ENCODE measurements around the gene ANKK1. TPM values are rescaled to one million over a fixed set of nuclear protein-coding genes. Genes with fewer than 3 reads are reported as not detected.

The ANKK1 gene
- total RNA-seq, 4 donors from 2014 or later, result 0.46 to 1.0 TPM; not detected in 2

GRCh38 chr11:113410414-113411135 lies 23.0 kb downstream of the ANKK1 start:
- intact Hi-C loops (cut with DNase I; ENCODE audit: low total_unique reads) (no loop called here), in situ Hi-C loops (cut with MboI; ENCODE audit: low sequenced_read_pairs in 4 of 4) (no loop called here)
- Histone ChIP-seq H3K9me3 (no peaks in the 10 kb centered on the region), H3K27me3 (no peaks in the 10 kb centered on the region), H3K27ac (no peak overlapping the region), H3K36me3 (no peaks in the 10 kb centered on the region), H3K4me3 (no peak overlapping the region), H3K4me1 (no peaks in the 10 kb centered on the region)
- DNase-seq, result no peak
- no peak for ATAC-seq
- TF ChIP-seq, protein P1, sequence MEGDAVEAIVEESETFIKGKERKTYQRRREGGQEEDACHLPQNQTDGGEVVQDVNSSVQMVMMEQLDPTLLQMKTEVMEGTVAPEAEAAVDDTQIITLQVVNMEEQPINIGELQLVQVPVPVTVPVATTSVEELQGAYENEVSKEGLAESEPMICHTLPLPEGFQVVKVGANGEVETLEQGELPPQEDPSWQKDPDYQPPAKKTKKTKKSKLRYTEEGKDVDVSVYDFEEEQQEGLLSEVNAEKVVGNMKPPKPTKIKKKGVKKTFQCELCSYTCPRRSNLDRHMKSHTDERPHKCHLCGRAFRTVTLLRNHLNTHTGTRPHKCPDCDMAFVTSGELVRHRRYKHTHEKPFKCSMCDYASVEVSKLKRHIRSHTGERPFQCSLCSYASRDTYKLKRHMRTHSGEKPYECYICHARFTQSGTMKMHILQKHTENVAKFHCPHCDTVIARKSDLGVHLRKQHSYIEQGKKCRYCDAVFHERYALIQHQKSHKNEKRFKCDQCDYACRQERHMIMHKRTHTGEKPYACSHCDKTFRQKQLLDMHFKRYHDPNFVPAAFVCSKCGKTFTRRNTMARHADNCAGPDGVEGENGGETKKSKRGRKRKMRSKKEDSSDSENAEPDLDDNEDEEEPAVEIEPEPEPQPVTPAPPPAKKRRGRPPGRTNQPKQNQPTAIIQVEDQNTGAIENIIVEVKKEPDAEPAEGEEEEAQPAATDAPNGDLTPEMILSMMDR (IDR thresholded peaks at IDR 0.05 in 4 of 5, conservative IDR thresholded peaks at IDR 0.05 in 1 of 5), result no peak
- no peak for TF ChIP-seq POLR2A (IDR thresholded peaks at IDR 0.05)

DNA sequence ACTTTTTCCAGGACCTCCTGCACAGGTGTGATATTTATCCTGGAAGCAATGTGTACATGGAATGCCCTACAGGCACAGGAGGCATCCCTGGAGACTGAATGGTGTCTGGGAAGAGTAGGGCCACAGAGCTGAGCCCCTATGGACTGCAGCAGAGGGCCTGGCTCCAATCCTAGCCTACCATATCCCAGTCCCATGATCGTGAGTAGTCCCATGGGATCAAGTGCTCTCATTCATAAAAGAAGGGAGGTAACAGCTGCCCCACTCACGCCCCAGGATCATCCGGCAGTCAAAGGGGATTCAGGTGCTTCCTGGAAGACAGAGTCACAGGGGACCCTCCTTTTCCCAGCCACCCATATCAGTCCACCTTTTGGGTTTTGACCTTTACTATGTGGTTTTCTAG lies 24.0 kb downstream of the ANKK1 start:
- in situ Hi-C loops (cut with MboI; ENCODE audit: low sequenced_read_pairs in 4 of 4), result no loop called here
- Histone ChIP-seq H3K36me3 (no peaks in the 10 kb centered on the region), H3K9me3 (no peaks in the 10 kb centered on the region), H3K27me3 (no peaks in the 10 kb centered on the region), H3K4me1 (no peaks in the 10 kb centered on the region), H3K27ac (no peak overlapping the region), H3K4me3 (no peak overlapping the region)
- ATAC-seq, result no peak
- no peak for TF ChIP-seq POLR2A (IDR thresholded peaks at IDR 0.05)
- TF ChIP-seq, protein P1 (IDR thresholded peaks at IDR 0.05 in 4 of 5, conservative IDR thresholded peaks at IDR 0.05 in 1 of 5), result no peak
- DNase-seq, result no peak
- intact Hi-C loops (cut with DNase I; ENCODE audit: low total_unique reads), result no loop called here

DNA sequence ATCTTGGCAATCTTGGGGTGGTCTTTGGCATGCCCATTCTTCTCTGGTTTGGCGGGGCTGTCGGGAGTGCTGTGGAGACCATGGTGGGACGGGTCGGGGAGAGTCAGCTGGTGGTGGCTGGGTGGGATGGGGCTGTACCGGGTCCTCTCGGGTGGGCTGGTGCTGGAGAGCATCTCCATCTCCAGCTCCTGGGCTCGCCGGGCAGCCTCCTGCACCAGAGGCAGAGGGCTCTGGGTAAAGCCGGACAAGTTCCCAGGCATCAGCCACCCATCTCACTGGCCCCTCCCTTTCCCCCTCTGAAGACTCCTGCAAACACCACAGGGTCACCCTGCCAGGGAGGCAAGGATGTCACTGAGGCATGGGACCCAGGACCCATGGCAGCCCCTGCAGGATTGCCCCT lies 25.1 kb downstream of the ANKK1 start:
- ATAC-seq (no peak), DNase-seq (no peak)
- Histone ChIP-seq H3K36me3 (no peaks in the 10 kb centered on the region), H3K4me1 (no peaks in the 10 kb centered on the region), H3K27me3 (no peaks in the 10 kb centered on the region), H3K27ac (no peak overlapping the region), H3K4me3 (no peak overlapping the region), H3K9me3 (no peaks in the 10 kb centered on the region)
- TF ChIP-seq, protein P1 (IDR thresholded peaks at IDR 0.05 in 4 of 5, conservative IDR thresholded peaks at IDR 0.05 in 1 of 5), result no peak
- TF ChIP-seq POLR2A (IDR thresholded peaks at IDR 0.05), result no peak
- intact Hi-C loops (cut with DNase I; ENCODE audit: low total_unique reads) (no loop called here), in situ Hi-C loops (cut with MboI; ENCODE audit: low sequenced_read_pairs in 4 of 4) (no loop called here)

DNA sequence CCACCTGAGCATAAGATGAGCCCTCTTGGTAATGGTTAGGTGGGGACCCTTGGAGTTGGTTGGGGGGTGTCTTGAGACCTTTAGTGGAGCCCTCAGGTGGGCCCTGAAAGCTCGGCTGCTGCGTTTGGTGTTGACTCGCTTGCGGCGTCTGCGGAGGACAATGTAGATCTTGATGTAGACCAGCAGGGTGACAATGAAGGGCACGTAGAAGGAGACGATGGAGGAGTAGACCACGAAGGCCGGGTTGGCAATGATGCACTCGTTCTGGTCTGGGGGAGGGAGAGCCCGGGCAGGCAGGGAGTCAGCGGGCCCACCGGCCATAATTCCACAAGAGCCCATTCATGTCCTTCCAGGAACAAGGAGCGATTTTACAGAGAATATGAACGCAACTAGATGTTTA lies 27.8 kb downstream of the ANKK1 start:
- DNase-seq (no peak), ATAC-seq (no peak)
- no peak for TF ChIP-seq POLR2A (IDR thresholded peaks at IDR 0.05)
- TF ChIP-seq, protein P1 (IDR thresholded peaks at IDR 0.05 in 4 of 5, conservative IDR thresholded peaks at IDR 0.05 in 1 of 5), result no peak
- H3K4me3 ChIP-seq, result no peak overlapping the region
- H3K27me3 ChIP-seq, result no peaks in the 10 kb centered on the region
- no peaks in the 10 kb centered on the region for H3K36me3 ChIP-seq
- intact Hi-C loops (cut with DNase I; ENCODE audit: low total_unique reads) (no loop called here), in situ Hi-C loops (cut with MboI; ENCODE audit: low sequenced_read_pairs in 4 of 4) (no loop called here)
- H3K9me3 ChIP-seq, result no peaks in the 10 kb centered on the region
- no peak overlapping the region for H3K27ac ChIP-seq
- H3K4me1 ChIP-seq, result no peaks in the 10 kb centered on the region

- no peak overlapping the region for H3K4me3 ChIP-seq
- TF ChIP-seq, protein P1 (IDR thresholded peaks at IDR 0.05 in 4 of 5, conservative IDR thresholded peaks at IDR 0.05 in 1 of 5), result no peak
- TF ChIP-seq POLR2A (IDR thresholded peaks at IDR 0.05), result no peak
- DNase-seq (no peak), ATAC-seq (no peak)
- in situ Hi-C loops (cut with MboI; ENCODE audit: low sequenced_read_pairs in 4 of 4), result no loop called here
- H3K27me3 ChIP-seq, result no peaks in the 10 kb centered on the region
- H3K9me3 ChIP-seq, result no peaks in the 10 kb centered on the region
- H3K27ac ChIP-seq, result no peak overlapping the region
- intact Hi-C loops (cut with DNase I; ENCODE audit: low total_unique reads), result no loop called here
- no peaks in the 10 kb centered on the region for H3K36me3 ChIP-seq
- H3K4me1 ChIP-seq, result no peaks in the 10 kb centered on the region
These were observed 29.8 kb downstream of the ANKK1 start for GRCh38 chr11:113417428-113417827.

Measured in gastrocnemius medialis (tissue), 4 donors.